GM12878 (cell line): Measurements from ENCODE around the gene FDXACB1. TPM values are rescaled to one million over a fixed set of nuclear protein-coding genes. Genes with fewer than 3 reads are reported as not detected.

ENCODE experiments used
- E4F1 ChIP-seq: fragments of 450-650 bp; IDR thresholded peaks from 2 replicates; pipeline ENCODE4 v1.6.1; 2018; ENCODE audit warnings: borderline replicate concordance, mild to moderate bottlenecking; ENCODE audit not compliant: partially characterized antibody
- PML ChIP-seq: IDR thresholded peaks from 2 replicates; pipeline ENCODE4 v1.6.1; 2012; ENCODE audit warnings: low read length, inconsistent platforms
- SREBF1 ChIP-seq: IDR thresholded peaks from 2 replicates; pipeline ENCODE4 v1.6.1; 2012; ENCODE audit warnings: mild to moderate bottlenecking, low read length
- YY1 ChIP-seq: IDR thresholded peaks from 2 replicates; pipeline ENCODE4 v1.6.1; 2011; ENCODE audit warnings: low read depth, mild to moderate bottlenecking, low read length
- polyA plus RNA-seq, 11 experiments: library from polyadenylated mRNA; depleted of rRNA in 4 of 11; unstranded in 6 of 11; stranded (reverse) in 5 of 11; fragments of >200 nt; fragmentation: Nextera tagmentation in 4 of 11; fragmentation: Illumina TruSeq in 1 of 11; extraction: Ambion mirVana in 4 of 11; extraction: Trizol in 1 of 11; gene quantifications; 1 replicate in 1 of 11; 2 replicates in 10 of 11; pipeline versions ENCODE4 v1.2.1 to v1.2.3, GENCODE V29; 2011 to 2016; ENCODE audit warnings: inconsistent platforms in 2 of 11, missing spikeins in 2 of 11, low read depth in 1 of 11
- total RNA-seq, 4 experiments: library from RNA; depleted of rRNA in 3 of 4; stranded (reverse); fragments of >200 nt in 3 of 4; fragmentation: Illumina TruSeq in 1 of 4; extraction: Trizol in 1 of 4; gene quantifications; 2 replicates each; pipeline versions ENCODE4 v1.2.1 to v1.2.3, GENCODE V29; 2013 to 2021
- TF ChIP-seq, protein P1 (sequence below): fragments of 450-650 bp; IDR thresholded peaks from 2 replicates; pipeline ENCODE4 v1.6.1; 2017; ENCODE audit warnings: low read depth, mild to moderate bottlenecking, moderate library complexity
- TF ChIP-seq, protein P2 (sequence below): fragments of 450-650 bp; conservative IDR thresholded peaks from 2 replicates; pipeline ENCODE4 v1.6.1; 2017; ENCODE audit warnings: mild to moderate bottlenecking, moderate library complexity

The FDXACB1 gene
- total and polyA plus RNA-seq, 10 of the 15 experiments (the other 5 are each of a cell fraction or from before 2014, with no cell fraction given) = 7.4 to 13.3 (median 9.7) TPM

DNA sequence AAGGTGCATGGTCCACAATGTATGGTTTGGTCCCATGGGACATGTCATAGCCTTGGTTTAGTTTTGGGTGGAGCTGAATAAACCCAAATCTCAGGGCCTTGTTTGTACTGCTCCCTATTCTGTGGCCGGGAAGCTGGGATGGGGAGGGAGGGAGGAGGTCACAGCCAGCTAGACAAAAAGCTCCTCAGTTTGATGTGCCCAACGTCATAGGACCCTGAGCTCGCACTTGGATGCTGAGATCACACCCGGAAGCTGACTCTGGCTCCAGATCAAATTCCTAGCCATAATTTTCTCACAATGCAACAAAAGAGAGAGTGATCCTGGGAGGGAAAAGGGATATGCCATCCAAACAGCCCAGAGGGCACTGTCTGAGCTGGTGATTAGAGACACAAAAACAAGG is 35.0 kb upstream of the FDXACB1 start (continued):
- TF ChIP-seq, protein P1, sequence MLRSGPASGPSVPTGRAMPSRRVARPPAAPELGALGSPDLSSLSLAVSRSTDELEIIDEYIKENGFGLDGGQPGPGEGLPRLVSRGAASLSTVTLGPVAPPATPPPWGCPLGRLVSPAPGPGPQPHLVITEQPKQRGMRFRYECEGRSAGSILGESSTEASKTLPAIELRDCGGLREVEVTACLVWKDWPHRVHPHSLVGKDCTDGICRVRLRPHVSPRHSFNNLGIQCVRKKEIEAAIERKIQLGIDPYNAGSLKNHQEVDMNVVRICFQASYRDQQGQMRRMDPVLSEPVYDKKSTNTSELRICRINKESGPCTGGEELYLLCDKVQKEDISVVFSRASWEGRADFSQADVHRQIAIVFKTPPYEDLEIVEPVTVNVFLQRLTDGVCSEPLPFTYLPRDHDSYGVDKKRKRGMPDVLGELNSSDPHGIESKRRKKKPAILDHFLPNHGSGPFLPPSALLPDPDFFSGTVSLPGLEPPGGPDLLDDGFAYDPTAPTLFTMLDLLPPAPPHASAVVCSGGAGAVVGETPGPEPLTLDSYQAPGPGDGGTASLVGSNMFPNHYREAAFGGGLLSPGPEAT = no peak
- TF ChIP-seq SREBF1 = no peak
- TF ChIP-seq YY1 = no peak
- no peak for TF ChIP-seq PML
- TF ChIP-seq, protein P2, sequence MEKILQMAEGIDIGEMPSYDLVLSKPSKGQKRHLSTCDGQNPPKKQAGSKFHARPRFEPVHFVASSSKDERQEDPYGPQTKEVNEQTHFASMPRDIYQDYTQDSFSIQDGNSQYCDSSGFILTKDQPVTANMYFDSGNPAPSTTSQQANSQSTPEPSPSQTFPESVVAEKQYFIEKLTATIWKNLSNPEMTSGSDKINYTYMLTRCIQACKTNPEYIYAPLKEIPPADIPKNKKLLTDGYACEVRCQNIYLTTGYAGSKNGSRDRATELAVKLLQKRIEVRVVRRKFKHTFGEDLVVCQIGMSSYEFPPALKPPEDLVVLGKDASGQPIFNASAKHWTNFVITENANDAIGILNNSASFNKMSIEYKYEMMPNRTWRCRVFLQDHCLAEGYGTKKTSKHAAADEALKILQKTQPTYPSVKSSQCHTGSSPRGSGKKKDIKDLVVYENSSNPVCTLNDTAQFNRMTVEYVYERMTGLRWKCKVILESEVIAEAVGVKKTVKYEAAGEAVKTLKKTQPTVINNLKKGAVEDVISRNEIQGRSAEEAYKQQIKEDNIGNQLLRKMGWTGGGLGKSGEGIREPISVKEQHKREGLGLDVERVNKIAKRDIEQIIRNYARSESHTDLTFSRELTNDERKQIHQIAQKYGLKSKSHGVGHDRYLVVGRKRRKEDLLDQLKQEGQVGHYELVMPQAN = no peak
- TF ChIP-seq E4F1 = no peak
